GM18909 (cell line): ENCODE results near the gene TMTC4.
"Not testable (repeated sequence)": the region's sequence is repeated elsewhere in the genome, so short reads cannot be mapped to it uniquely, and the experiment has no call there.

ENCODE experiments used
- ATAC-seq: cut with Tn5 transposase; IDR thresholded peaks from one replicate; pipeline ENCODE4 v1.9.1; 2021; ENCODE audit warnings: mild to moderate bottlenecking; ENCODE audit not compliant: unreplicated experiment, poor library complexity

TMTC4 gene

GRCh38 chr13:100636004-100636403, 38.6 kb downstream of the TMTC4 start:
- no peak for ATAC-seq

- ATAC-seq: no peak
Observed at GRCh38 chr13:100634696-100635095, 39.9 kb downstream of the TMTC4 start.

DNA sequence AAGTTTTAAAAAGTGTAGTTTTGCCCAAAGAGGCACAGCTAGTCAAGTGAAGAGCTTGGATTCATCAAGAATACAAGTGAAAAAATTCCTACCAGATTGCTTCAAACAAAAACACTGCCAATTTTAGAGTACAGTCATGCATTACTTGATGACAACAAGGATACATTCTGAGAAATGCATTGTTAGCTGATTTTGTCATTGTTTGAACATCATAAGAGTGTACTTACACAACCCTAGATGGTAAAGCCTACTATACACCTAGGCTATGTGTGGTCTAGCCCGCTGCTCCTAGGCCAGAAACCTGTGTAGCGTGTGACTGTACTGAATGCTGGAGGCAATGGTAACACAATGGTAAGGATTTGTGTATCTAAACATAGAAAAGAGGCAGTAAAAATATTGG, 41.1 kb downstream of the TMTC4 start:
- ATAC-seq: no peak

DNA sequence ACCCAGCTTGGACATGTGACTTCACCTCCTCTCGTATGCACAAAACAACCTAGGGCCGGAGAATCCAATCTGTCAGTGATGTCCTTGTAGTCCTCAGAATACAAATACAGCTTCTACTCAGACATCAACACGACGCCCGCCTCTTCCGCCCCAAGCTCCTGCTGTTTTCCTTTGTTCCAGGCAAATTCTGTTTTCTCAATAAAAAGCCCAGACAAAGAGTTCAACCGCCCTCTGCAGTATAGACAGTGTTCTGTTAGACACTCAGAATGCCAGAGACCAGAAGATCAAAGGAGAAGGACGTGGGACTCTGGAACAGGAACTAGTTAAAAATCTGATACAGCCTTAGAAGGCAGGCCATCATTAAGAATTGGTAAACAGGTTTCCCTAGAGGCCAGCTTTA, 44.0 kb downstream of the TMTC4 start:
- ATAC-seq: no peak

- no peak for ATAC-seq
Observed at GRCh38 chr13:100627120-100627519, 47.5 kb downstream of the TMTC4 start.

- ATAC-seq: no peak
Observed at GRCh38 chr13:100625447-100625846, 49.1 kb downstream of the TMTC4 start.

GRCh38 chr13:100620792-100621191, 53.8 kb downstream of the TMTC4 start:
- ATAC-seq: no peak

- ATAC-seq: no peak
Observed at GRCh38 chr13:100619940-100620339, 54.7 kb downstream of the TMTC4 start.

DNA sequence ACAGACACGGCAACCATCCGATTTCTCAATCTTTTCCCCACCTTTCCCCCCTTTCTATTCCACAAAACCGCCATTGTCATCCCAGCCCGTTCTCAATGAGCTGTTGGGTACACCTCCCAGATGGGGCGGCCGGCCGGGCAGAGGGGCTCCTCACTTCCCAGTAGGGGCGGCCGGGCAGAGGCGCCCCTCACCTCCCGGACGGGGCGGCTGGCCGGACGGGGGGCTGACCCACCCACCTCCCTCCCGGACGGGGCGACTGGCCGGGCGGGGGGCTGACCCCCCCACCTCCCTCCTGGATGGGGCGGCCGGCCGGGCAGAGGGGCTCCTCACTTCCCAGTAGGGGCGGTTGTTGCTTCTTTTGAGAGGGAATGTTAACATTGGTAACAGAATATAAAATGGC, 55.7 kb downstream of the TMTC4 start:
- ATAC-seq: not testable (repeated sequence)

GRCh38 chr13:100613031-100613430, 61.6 kb downstream of the TMTC4 start:
- ATAC-seq: no peak

GRCh38 chr13:100611678-100612492, 62.7 kb downstream of the TMTC4 start:
- peak; percentile 41 for ATAC-seq

DNA sequence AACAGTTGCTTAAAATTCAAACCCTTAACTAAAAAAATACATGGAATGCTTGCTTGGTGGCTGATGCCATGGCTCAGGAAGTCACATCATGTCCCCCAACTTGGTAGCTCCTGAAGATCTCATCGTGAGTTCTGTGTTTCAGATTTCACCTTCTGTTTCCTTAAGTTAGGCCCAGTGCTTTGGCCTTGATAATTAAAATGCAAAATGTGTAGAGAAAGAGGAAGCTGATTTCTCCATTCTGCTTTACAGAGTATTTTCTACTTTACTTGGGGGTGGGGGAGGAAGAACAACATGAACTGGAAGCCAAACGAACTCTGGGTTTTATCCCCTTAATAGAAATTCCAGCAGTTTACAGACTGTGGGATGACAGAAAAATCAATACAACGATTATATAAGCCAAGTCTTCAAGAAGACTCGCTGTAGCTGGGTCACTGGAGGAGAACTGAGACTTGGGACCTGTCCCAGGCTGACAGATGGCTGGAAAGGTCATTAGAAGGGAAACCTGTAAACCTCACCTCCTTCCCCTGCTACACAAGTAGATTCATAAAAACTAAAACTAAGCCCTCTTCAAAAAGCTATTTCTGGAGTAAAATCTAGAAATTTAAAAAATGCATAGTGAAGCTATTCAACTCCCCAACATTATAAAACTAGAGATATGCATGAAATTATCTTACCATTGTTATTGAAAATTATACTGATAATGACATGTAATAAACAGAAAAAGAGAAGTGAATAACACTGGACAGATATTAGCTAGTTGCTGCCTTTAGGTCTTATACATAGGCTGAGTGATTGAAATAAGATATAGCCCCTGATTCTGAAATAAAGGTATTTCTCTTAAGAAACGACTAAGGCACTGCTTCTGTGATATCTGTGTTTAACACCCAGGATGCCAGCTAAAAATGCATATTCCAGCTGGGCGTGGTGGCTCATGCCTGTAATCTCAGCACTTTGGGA, 63.9 kb downstream of the TMTC4 start:
- ATAC-seq: peak; percentile 34

DNA sequence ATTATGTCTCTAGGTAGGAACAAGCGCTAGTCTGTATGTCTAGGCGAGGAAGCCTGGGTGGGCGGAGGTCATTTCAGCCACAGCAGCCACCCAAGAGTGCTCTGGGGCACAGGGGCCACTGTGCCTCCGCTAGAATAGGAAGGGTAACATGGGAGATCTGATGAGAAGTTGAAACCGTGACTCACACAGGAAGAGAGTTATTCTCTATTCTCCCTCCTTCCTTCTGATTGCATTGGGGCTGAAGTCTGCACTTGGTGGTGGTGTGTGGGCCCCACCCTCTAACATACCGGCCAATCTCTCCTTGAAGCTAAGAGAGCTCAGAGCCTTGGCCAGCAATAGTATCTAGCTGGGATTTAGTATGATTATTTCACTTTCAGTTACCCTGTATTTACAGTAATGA, 65.7 kb downstream of the TMTC4 start:
- peak; percentile 88 for ATAC-seq

DNA sequence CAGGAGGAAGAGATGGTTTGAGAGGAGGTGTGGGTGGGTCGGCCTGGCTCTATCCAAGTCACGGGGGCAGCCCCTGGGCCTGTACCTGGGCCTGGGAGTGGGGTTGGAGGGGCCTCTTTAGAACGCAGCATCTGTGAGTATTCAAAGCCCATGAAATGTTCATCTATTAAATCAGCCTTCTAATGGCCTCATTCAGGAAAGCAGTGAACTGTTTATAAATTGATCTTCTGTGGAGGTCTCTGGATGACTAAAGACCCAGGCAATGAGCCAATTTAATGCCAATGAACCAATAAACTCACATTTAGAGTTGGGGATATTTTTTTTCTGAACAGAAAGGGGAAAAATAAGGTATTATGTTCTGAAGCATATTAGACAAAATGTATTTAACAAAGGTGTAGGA, 66.1 kb downstream of the TMTC4 start:
- no peak for ATAC-seq

GRCh38 chr13:100604918-100605710, 69.5 kb downstream of the TMTC4 start:
- no peak for ATAC-seq

DNA sequence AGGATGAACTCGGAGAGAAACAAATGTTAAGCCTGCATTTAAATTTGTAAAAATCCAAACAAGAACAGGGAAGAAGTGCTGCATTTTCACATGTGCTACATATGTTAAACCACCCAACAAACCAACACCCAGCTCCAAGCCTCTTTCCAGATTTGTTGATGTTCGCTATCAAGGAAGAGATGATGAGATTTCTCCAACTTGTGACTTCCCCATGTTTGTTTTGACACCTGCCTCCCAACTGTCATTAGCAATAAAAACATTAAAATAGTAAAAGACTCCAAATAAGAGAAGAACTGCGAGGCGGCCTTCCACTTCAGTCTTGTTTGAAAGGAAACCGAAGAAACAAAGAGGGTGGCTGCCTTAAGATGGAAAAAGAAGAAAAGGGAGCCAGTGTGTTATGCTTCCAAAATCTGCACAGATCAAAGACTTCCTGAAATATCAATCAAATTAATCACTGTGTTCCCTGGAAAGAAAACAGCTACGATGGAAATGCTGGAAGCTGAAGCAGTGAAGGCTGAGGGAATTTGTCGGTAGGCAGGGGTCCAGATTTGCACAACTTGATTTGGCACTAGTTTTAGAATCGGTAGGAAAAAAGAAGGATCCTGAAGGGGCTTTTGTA, 72.0 kb downstream of the TMTC4 start:
- ATAC-seq: no peak

DNA sequence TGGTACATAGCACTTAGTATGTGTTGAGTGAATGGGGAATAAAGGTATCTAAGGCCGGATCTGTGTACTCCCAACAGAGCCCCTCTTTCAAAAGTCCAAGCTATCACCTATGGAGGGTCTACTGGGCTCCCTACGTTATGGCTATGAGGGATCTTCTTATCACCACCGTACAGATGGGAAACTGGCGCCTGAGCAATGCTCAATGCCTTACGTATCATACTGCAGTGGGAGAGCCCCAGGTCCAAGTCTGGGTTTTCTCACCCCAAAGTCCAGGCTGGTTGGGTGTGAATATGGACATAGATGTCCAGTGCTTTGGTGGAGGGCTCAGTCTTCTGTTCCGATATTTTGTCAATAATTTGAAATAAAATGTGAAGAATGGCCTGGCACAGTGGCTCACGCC, 72.9 kb downstream of the TMTC4 start:
- ATAC-seq: no peak

DNA sequence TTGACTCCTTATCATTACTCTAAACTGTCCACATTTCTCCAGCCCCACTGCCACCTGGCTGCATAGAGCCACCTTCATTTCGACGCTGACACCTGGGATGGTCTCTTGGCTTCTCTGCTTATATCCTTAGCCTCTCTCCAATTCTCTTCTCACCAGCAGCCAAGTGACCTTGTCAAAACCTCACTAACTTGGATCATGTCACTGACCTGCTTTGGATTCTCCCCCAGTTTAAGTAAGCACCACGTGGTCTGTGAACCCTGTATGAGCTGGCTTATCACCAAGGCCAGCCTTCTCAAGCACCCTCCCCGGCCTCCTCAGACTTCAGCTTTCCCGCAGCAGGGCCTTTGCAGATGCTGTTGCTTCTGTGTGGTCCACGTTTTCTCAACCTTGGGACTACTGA, 73.7 kb downstream of the TMTC4 start:
- no peak for ATAC-seq

DNA sequence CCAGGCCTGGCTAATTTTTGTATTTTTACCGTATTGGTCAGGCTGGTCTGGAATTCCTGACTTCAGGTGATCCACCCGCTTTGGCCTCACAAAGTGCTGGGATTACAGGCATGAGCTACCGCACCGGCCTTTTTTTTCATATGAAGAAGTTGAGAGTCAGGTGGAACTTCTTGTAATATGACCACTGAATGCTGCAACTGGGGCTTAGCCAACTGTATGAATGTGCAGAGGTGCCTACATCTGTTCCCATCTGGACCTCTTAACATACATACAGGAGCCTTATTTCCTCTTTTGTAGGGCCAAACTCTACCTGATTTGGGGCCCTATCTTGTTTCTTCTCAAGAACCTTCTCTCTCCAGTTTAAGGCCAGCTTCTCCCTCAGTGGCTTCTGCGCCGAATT, 74.1 kb downstream of the TMTC4 start:
- no peak for ATAC-seq

- no peak for ATAC-seq
Observed at GRCh38 chr13:100597253-100597652, 77.3 kb downstream of the TMTC4 start.
